ENCODE results near the gene SPATS2L. TPM values are rescaled to one million over a fixed set of nuclear protein-coding genes. Genes with fewer than 3 reads are reported as not detected.

The SPATS2L gene
- total RNA-seq, 1 donor from 2014 or later = 192 TPM

GRCh38 chr2:200279857-200280256, 26.6 kb upstream of the SPATS2L start:
- H3K4me3 Mint-ChIP-seq (ENCODE audit: unreplicated experiment) = no peak overlapping the region
- Histone ChIP-seq H2AFZ (ENCODE audit: low read depth, low read length) (no peak overlapping the region), H3K4me2 (ENCODE audit: low read length) (no peak overlapping the region), H3K4me1 (ENCODE audit: insufficient read depth, low read length) (no peaks in the 10 kb centered on the region), H3K27ac (ENCODE audit: low read depth, low read length) (no peak overlapping the region), H3K27me3 (ENCODE audit: insufficient read depth, low read length) (no peaks in the 10 kb centered on the region), H3K9me3 (ENCODE audit: insufficient read depth, low read depth, low read length) (no peaks in the 10 kb centered on the region), H3K4me3 (ENCODE audit: insufficient read depth, low read depth, low read length) (no peak overlapping the region), H3K79me2 (ENCODE audit: insufficient read depth, low read length) (no peaks in the 10 kb centered on the region), H4K20me1 (ENCODE audit: insufficient read depth, low read length) (no peaks in the 10 kb centered on the region), H3K9ac (ENCODE audit: low read length) (no peak overlapping the region), H3K36me3 (ENCODE audit: insufficient read depth, low read length) (no peaks in the 10 kb centered on the region)
- no peak for DNase-seq (ENCODE audit: low read depth)
- H3K9me3 Mint-ChIP-seq (ENCODE audit: unreplicated experiment) = no peaks in the 10 kb centered on the region
- H3K4me1 Mint-ChIP-seq (ENCODE audit: low read depth, unreplicated experiment) = no peaks in the 10 kb centered on the region
- TF ChIP-seq EZH2 (IDR thresholded peaks at IDR 0.05; ENCODE audit: insufficient read depth, low read length) = no peak
- no peak for TF ChIP-seq CTCF (IDR thresholded peaks at IDR 0.05; ENCODE audit: insufficient read depth, low read depth, low read length)
- H3K27ac Mint-ChIP-seq (ENCODE audit: unreplicated experiment) = no peak overlapping the region
- no peak for FAIRE-seq
- H3K27me3 Mint-ChIP-seq (ENCODE audit: low read depth, unreplicated experiment) = no peaks in the 10 kb centered on the region
- no peaks in the 10 kb centered on the region for H3K36me3 Mint-ChIP-seq (ENCODE audit: low read depth, unreplicated experiment)

- H3K4me2 ChIP-seq (ENCODE audit: low read length) = no peak overlapping the region
- FAIRE-seq = no peak
These were observed 19.9 kb upstream of the SPATS2L start for GRCh38 chr2:200286578-200286977.

More at GRCh38 chr2:200286578-200286977, 19.9 kb upstream of the SPATS2L start:
- no peak for DNase-seq (ENCODE audit: low read depth)
- no peak overlapping the region for H3K9ac ChIP-seq (ENCODE audit: low read length)
- H3K9me3 ChIP-seq (ENCODE audit: insufficient read depth, low read depth, low read length) = no peaks in the 10 kb centered on the region
- H3K27ac ChIP-seq (ENCODE audit: low read depth, low read length) = no peak overlapping the region
- Mint-ChIP-seq H3K4me3 (ENCODE audit: unreplicated experiment) (no peak overlapping the region), H3K27me3 (ENCODE audit: low read depth, unreplicated experiment) (no peaks in the 10 kb centered on the region), H3K27ac (ENCODE audit: unreplicated experiment) (no peak overlapping the region), H3K9me3 (ENCODE audit: unreplicated experiment) (peaks cover 3% of the 10 kb centered on the region), H3K36me3 (ENCODE audit: low read depth, unreplicated experiment) (no peaks in the 10 kb centered on the region), H3K4me1 (ENCODE audit: low read depth, unreplicated experiment) (peaks cover 6% of the 10 kb centered on the region)
- no peaks in the 10 kb centered on the region for H4K20me1 ChIP-seq (ENCODE audit: insufficient read depth, low read length)
- no peaks in the 10 kb centered on the region for H3K4me1 ChIP-seq (ENCODE audit: insufficient read depth, low read length)
- no peaks in the 10 kb centered on the region for H3K79me2 ChIP-seq (ENCODE audit: insufficient read depth, low read length)
- H3K27me3 ChIP-seq (ENCODE audit: insufficient read depth, low read length) = peaks cover 3% of the 10 kb centered on the region
- H2AFZ ChIP-seq (ENCODE audit: low read depth, low read length) = no peak overlapping the region
- H3K4me3 ChIP-seq (ENCODE audit: insufficient read depth, low read depth, low read length) = no peak overlapping the region
- TF ChIP-seq EZH2 (IDR thresholded peaks at IDR 0.05; ENCODE audit: insufficient read depth, low read length) = no peak
- no peak for TF ChIP-seq CTCF (IDR thresholded peaks at IDR 0.05; ENCODE audit: insufficient read depth, low read depth, low read length)
- H3K36me3 ChIP-seq (ENCODE audit: insufficient read depth, low read length) = no peaks in the 10 kb centered on the region
